ENCODE data around the gene SLC24A3.

The SLC24A3 gene

DNA sequence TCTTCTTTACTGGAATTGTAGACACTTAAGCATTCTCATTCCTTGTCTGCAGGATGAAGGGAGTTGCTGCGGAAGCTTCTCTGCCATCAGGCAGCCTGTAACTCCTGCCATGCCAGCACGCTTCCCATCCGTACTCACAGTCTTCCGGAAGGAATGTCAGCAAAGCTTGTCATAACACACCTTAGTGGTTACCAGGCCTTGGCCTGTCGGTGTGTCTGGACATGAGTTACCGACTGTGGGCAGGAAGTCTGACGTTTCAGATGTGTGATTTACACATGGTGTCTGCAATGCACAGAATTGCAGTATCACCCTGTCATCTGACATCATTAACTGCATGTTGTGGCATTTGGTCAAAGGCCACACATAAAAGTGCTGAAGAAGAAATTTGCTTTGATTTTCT lies 102.2 kb downstream of the SLC24A3 start:
- Mint-ChIP-seq H3K9me3 (no peaks in the 10 kb centered on the region), H3K27ac (no peak overlapping the region), H3K36me3 (ENCODE audit: low read depth) (no peaks in the 10 kb centered on the region), H3K4me3 (no peak overlapping the region), H3K27me3 (ENCODE audit: low read depth) (no peaks in the 10 kb centered on the region), H3K4me1 (ENCODE audit: low read depth) (no peaks in the 10 kb centered on the region)
- DNase-seq (ENCODE audit: low spot score): no peak

DNA sequence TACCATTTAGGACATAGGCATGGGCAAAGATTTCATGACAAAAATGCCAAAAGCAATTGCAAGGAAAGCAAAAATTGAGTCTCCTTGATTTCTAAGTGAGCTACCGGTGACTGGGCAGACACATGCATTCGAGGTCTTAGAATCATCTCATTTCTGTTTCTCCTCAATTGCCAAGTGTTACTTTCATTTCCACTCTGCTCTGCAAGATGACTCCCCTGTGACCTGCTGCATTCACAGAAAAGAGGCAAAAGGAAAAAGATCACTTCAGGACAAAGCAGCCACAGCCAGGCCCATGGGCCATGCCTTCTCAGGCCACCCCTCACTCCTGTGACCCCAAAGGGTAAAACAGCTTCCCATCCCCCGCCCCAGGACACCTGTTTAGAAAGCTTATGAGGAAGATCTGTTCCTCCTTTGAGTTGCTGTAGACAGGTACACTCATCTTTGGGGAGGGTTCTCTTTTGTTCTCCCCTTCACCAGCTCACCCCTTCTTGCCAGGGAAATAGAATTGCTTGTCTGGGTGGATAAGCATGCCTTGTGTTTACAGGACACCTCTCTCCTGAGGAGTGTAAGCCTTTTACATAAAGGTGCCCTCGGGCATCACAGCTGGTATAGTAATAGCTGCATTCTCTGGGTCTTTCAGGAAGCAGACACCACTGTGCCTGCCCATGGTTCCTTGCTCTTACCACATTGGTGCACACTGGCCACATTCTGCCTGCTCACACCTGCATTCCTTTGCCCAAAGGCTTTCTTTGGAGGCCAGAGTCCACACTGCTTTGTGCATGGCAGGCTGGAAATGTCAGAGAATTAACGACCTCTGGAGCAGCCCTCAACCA lies 105.0 kb downstream of the SLC24A3 start:
- Mint-ChIP-seq H3K27me3 (ENCODE audit: low read depth) (no peaks in the 10 kb centered on the region), H3K27ac (no peak overlapping the region), H3K4me1 (ENCODE audit: low read depth) (no peaks in the 10 kb centered on the region), H3K36me3 (ENCODE audit: low read depth) (no peaks in the 10 kb centered on the region), H3K4me3 (no peak overlapping the region), H3K9me3 (no peaks in the 10 kb centered on the region)
- no peak for DNase-seq (ENCODE audit: low spot score)

GRCh38 chr20:19318610-19319009 lies 106.2 kb downstream of the SLC24A3 start:
- no peaks in the 10 kb centered on the region for H3K36me3 Mint-ChIP-seq (ENCODE audit: low read depth)

DNA sequence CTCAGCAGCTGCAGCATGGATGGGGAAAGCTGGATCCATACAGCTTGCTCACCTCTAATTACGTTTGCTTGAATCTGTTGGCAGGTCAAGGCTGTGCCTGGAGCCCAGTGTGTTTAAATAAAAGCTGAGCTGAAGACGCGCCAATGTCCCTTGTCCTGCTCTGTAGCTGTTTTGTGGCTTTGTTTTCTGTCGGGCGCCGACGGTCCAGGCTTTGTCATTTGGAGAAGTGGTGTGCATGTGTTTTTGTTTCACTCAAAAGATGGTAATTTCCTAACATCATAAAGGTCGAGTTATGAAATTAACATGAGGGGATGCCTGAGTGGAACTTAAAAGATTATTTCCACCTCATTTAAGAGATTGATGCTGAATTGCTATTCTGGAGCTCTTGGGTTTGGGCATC lies 107.6 kb downstream of the SLC24A3 start:
- Mint-ChIP-seq H3K27ac (no peak overlapping the region), H3K4me1 (ENCODE audit: low read depth) (no peaks in the 10 kb centered on the region), H3K27me3 (ENCODE audit: low read depth) (no peaks in the 10 kb centered on the region), H3K36me3 (ENCODE audit: low read depth) (no peaks in the 10 kb centered on the region), H3K9me3 (no peaks in the 10 kb centered on the region), H3K4me3 (no peak overlapping the region)
- no peak for DNase-seq (ENCODE audit: low spot score)

More at GRCh38 chr20:19318610-19319009, 106.2 kb downstream of the SLC24A3 start:
- Mint-ChIP-seq H3K9me3 (no peaks in the 10 kb centered on the region), H3K4me3 (no peak overlapping the region), H3K27ac (no peak overlapping the region), H3K4me1 (ENCODE audit: low read depth) (no peaks in the 10 kb centered on the region), H3K27me3 (ENCODE audit: low read depth) (no peaks in the 10 kb centered on the region)
- DNase-seq (ENCODE audit: low spot score): no peak

DNA sequence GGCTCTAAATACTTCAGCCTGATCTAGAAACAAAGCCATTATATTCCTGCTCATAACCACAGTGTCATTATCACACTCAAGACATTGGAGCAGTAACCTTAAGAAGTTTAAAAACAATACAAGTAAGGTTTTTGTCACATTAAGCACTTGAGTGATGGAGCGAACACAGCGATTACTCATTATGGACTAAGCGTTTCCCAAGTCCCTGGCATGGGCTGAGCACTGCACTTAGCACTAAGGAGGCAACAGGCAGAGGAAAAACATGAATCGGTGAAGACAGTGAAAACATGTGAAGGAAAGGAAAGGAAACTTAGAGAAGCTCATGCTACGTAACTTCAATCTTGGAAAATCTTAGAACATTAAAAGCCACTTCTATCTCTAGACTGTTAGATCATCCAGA lies 108.7 kb downstream of the SLC24A3 start:
- Mint-ChIP-seq H3K4me3 (no peak overlapping the region), H3K36me3 (ENCODE audit: low read depth) (no peaks in the 10 kb centered on the region), H3K4me1 (ENCODE audit: low read depth) (no peaks in the 10 kb centered on the region), H3K27ac (no peak overlapping the region), H3K27me3 (ENCODE audit: low read depth) (no peaks in the 10 kb centered on the region), H3K9me3 (no peaks in the 10 kb centered on the region)
- no peak for DNase-seq (ENCODE audit: low spot score)

DNA sequence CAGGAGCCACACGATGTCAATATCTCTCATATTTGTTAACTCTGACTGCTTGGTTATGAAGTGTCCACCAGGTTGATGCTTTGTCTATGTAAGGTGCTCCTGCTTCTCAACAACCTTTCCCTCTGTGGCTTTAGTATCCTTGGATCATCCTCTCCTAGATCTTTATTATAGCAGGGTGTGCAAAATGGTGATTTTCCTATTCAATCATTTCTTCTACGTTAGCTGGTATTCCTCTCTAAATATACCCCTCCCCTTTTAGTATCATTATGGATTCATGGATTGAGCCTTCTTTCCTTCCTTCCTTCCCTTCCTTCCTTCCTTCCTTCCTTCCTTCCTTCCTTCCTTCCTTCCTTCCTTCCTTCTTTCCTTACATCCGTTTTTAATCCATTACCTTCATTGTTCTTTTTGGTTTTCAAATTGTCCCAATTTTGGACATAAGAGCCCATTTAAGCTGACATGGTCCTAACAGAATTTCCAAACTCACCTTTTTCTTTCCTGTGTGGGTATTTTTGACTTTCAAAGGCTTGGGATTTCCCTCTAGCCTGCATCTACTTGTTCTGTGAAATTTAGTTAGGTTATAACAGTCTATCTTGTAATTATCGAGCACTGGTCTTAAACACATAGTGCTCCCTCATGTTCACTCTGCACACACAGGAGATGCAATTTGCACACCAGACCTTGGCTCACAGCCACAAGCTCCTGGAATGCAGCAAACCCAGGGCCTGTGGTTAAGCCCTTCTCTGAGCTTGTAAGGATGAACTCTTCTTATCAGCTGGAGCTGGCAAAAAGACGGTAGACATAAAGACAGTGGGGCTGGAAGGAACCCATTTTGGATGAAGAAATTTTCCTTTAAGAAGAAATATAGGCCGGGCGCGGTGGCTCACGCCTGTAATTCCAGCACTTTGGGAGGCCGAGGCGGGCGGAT lies 109.9 kb downstream of the SLC24A3 start:
- Mint-ChIP-seq H3K4me3 (no peak overlapping the region), H3K36me3 (ENCODE audit: low read depth) (no peaks in the 10 kb centered on the region), H3K27me3 (ENCODE audit: low read depth) (no peaks in the 10 kb centered on the region), H3K9me3 (no peaks in the 10 kb centered on the region), H3K4me1 (ENCODE audit: low read depth) (no peaks in the 10 kb centered on the region), H3K27ac (no peak overlapping the region)
- DNase-seq (ENCODE audit: low spot score): no peak

- no peaks in the 10 kb centered on the region for H3K27me3 Mint-ChIP-seq (ENCODE audit: low read depth)
Observed at GRCh38 chr20:19327401-19327800, 115.0 kb downstream of the SLC24A3 start.

DNA sequence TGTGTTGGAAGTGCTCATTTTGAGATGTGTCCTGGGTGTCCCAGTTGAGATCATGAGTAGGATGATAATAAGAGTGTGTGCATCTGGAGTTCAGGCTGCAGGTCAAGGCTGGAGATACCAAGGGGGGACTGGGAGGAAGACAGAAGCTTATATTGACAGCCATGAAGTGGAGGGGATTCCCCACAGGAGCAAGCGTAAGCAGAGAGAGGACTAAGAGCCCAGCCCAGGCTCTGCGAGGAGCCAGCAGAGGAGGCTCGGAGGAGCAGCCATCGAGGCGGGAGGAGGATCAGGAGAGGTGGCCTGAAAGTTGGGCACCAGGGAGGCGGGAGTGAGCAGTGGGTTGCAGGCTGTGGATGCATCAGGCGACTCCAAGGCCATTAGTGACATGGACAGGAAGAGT lies 116.2 kb downstream of the SLC24A3 start:
- Mint-ChIP-seq H3K4me1 (ENCODE audit: low read depth) (no peaks in the 10 kb centered on the region), H3K9me3 (no peaks in the 10 kb centered on the region), H3K27ac (no peak overlapping the region), H3K4me3 (no peak overlapping the region), H3K36me3 (ENCODE audit: low read depth) (no peaks in the 10 kb centered on the region), H3K27me3 (ENCODE audit: low read depth) (peaks cover 2% of the 10 kb centered on the region)
- no peak for DNase-seq (ENCODE audit: low spot score)

More at GRCh38 chr20:19327401-19327800, 115.0 kb downstream of the SLC24A3 start:
- DNase-seq (ENCODE audit: low spot score): no peak
- Mint-ChIP-seq H3K4me1 (ENCODE audit: low read depth) (no peaks in the 10 kb centered on the region), H3K4me3 (no peak overlapping the region), H3K36me3 (ENCODE audit: low read depth) (no peaks in the 10 kb centered on the region), H3K27ac (no peak overlapping the region), H3K9me3 (no peaks in the 10 kb centered on the region)

DNA sequence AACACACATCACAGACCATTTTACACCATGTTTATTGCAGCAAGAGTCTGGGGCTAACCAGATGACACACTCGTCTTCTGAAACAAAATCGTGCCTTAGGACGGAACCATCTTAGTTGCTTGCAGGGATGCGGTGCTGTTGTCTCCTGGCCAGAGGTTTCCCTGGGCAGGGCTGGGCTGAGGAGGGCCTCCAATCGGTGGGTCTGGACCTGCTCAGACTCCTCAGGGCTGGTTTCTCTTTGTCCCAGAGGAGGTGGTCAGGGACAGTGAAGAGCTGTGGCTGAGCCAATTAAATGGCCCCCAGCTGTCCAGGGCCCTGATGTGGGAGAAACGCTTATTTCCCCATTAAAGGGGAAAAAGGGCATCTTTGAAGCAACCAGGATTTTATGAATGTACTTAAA lies 117.6 kb downstream of the SLC24A3 start:
- no peaks in the 10 kb centered on the region for H3K36me3 Mint-ChIP-seq (ENCODE audit: low read depth)
- DNase-seq (ENCODE audit: low spot score): no peak
- no peaks in the 10 kb centered on the region for H3K4me1 Mint-ChIP-seq (ENCODE audit: low read depth)
- H3K9me3 Mint-ChIP-seq: no peaks in the 10 kb centered on the region
- peaks cover 2% of the 10 kb centered on the region for H3K27me3 Mint-ChIP-seq (ENCODE audit: low read depth)
- H3K27ac Mint-ChIP-seq: no peak overlapping the region
- H3K4me3 Mint-ChIP-seq: no peak overlapping the region

GRCh38 chr20:19330731-19331130 lies 118.3 kb downstream of the SLC24A3 start:
- H3K4me1 Mint-ChIP-seq (ENCODE audit: low read depth): no peaks in the 10 kb centered on the region
- H3K36me3 Mint-ChIP-seq (ENCODE audit: low read depth): no peaks in the 10 kb centered on the region
- peaks cover 2% of the 10 kb centered on the region for H3K27me3 Mint-ChIP-seq (ENCODE audit: low read depth)
- H3K4me3 Mint-ChIP-seq: no peak overlapping the region
- H3K9me3 Mint-ChIP-seq: no peaks in the 10 kb centered on the region
- H3K27ac Mint-ChIP-seq: no peak overlapping the region
- no peak for DNase-seq (ENCODE audit: low spot score)

DNA sequence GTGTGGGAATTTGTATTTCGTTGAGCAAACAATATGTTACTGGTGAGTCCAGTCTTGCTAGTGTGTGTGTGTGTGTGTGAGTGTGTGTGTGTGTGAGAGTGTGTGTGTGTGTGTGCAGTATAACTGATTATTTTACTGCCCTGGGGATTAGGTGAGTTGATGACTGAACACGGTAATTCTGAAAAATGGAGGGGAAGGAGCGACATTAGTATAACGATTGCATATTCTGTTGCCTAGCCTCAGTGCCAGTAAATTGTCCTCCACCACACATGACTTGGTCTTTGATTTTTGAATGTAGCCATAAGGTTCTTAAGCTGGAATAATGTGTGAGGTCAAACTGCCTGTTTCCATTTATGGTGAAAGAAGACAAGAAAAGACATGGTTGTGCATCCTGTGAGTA lies 121.1 kb downstream of the SLC24A3 start:
- Mint-ChIP-seq H3K4me1 (ENCODE audit: low read depth) (no peaks in the 10 kb centered on the region), H3K9me3 (no peaks in the 10 kb centered on the region), H3K27ac (no peak overlapping the region), H3K4me3 (no peak overlapping the region), H3K36me3 (ENCODE audit: low read depth) (no peaks in the 10 kb centered on the region), H3K27me3 (ENCODE audit: low read depth) (peaks cover 2% of the 10 kb centered on the region)
- no peak for DNase-seq (ENCODE audit: low spot score)

- H3K27me3 Mint-ChIP-seq (ENCODE audit: low read depth): peaks cover 2% of the 10 kb centered on the region
- no peaks in the 10 kb centered on the region for H3K36me3 Mint-ChIP-seq (ENCODE audit: low read depth)
- no peaks in the 10 kb centered on the region for H3K9me3 Mint-ChIP-seq
- H3K4me3 Mint-ChIP-seq: no peak overlapping the region
- no peak overlapping the region for H3K27ac Mint-ChIP-seq
- DNase-seq (ENCODE audit: low spot score): no peak
- no peaks in the 10 kb centered on the region for H3K4me1 Mint-ChIP-seq (ENCODE audit: low read depth)
Observed at GRCh38 chr20:19335341-19335740, 122.9 kb downstream of the SLC24A3 start.

- Mint-ChIP-seq H3K36me3 (ENCODE audit: low read depth) (no peaks in the 10 kb centered on the region), H3K27ac (no peak overlapping the region), H3K4me3 (no peak overlapping the region), H3K4me1 (ENCODE audit: low read depth) (no peaks in the 10 kb centered on the region), H3K9me3 (no peaks in the 10 kb centered on the region), H3K27me3 (ENCODE audit: low read depth) (peaks cover 2% of the 10 kb centered on the region)
- DNase-seq (ENCODE audit: low spot score): no peak
Observed at GRCh38 chr20:19335916-19336315, 123.5 kb downstream of the SLC24A3 start.

GRCh38 chr20:19336631-19337030 lies 124.2 kb downstream of the SLC24A3 start:
- no peaks in the 10 kb centered on the region for H3K4me1 Mint-ChIP-seq (ENCODE audit: low read depth)
- no peak for DNase-seq (ENCODE audit: low spot score)
- no peak overlapping the region for H3K4me3 Mint-ChIP-seq
- no peaks in the 10 kb centered on the region for H3K9me3 Mint-ChIP-seq
- peaks cover 2% of the 10 kb centered on the region for H3K27me3 Mint-ChIP-seq (ENCODE audit: low read depth)
- no peaks in the 10 kb centered on the region for H3K36me3 Mint-ChIP-seq (ENCODE audit: low read depth)
- H3K27ac Mint-ChIP-seq: no peak overlapping the region
